Neural progenitor cell (in vitro differentiated cells): Measurements from ENCODE around the gene MUC6. TPM values are rescaled to one million over a fixed set of nuclear protein-coding genes. Genes with fewer than 3 reads are reported as not detected.

Experiments
- DNase-seq: peaks from one replicate; pipeline ENCODE4 v3.0.0-alpha.2; 2016; ENCODE audit warnings: low spot score
- H2AFZ ChIP-seq: fragments of 200-600 bp; sonication (generic); replicated peaks from 2 replicates; pipeline ENCODE4 v1.6.1; 2016; ENCODE audit warnings: antibody characterized with exemption
- H3F3A ChIP-seq: fragments of 200-600 bp; sonication (generic); 2 replicates; pipeline ENCODE4 v1.6.1; 2016; ENCODE audit warnings: antibody characterized with exemption, low read depth
- H3K27ac ChIP-seq: fragments of 200-600 bp; sonication (generic); 2 replicates; pipeline ENCODE4 v1.5.1; 2016; ENCODE audit warnings: mild to moderate bottlenecking
- H3K27me3 ChIP-seq: fragments of 200-600 bp; sonication (generic); 2 replicates; pipeline ENCODE4 v1.6.1; 2016; ENCODE audit warnings: mild to moderate bottlenecking, moderate library complexity
- H3K36me3 ChIP-seq: fragments of 200-600 bp; sonication (generic); 2 replicates; pipeline ENCODE4 v1.5.1; 2016
- H3K4me1 ChIP-seq: fragments of 200-600 bp; sonication (generic); 2 replicates; pipeline ENCODE4 v1.6.1; 2016; ENCODE audit warnings: mixed run types
- H3K4me2 ChIP-seq: fragments of 200-600 bp; sonication (generic); 2 replicates; pipeline ENCODE4 v1.6.1; 2016
- H3K4me3 ChIP-seq: fragments of 200-600 bp; sonication (generic); 2 replicates; pipeline ENCODE4 v1.5.1; 2016
- H3K79me2 ChIP-seq: fragments of 200-600 bp; sonication (generic); 2 replicates; pipeline ENCODE4 v1.6.1; 2016; ENCODE audit warnings: low read depth
- H3K9ac ChIP-seq: fragments of 200-600 bp; sonication (generic); 2 replicates; pipeline ENCODE4 v1.6.1; 2016
- H3K9me3 ChIP-seq: fragments of 200-600 bp; sonication (generic); 2 replicates; pipeline ENCODE4 v1.5.1; 2016; ENCODE audit warnings: low read depth
- H4K20me1 ChIP-seq: fragments of 200-600 bp; sonication (generic); 2 replicates; pipeline ENCODE4 v1.6.1; 2016; ENCODE audit warnings: low read depth
- H3K27ac Mint-ChIP-seq: 3 replicates; pipeline ENCODE4 v1.8.0; 2021; ENCODE audit warnings: mixed read lengths
- H3K27me3 Mint-ChIP-seq: 2 replicates; pipeline ENCODE4 v1.8.0; 2022; ENCODE audit warnings: low read depth, mild to moderate bottlenecking, inconsistent platforms, moderate library complexity, mixed read lengths; ENCODE audit not compliant: insufficient read depth
- H3K36me3 Mint-ChIP-seq: 3 replicates; pipeline ENCODE4 v1.8.0; 2021; ENCODE audit warnings: mixed read lengths
- H3K4me1 Mint-ChIP-seq: 3 replicates; pipeline ENCODE4 v1.8.0; 2021; ENCODE audit warnings: mixed read lengths
- H3K4me3 Mint-ChIP-seq: 3 replicates; pipeline ENCODE4 v1.8.0; 2021; ENCODE audit warnings: mild to moderate bottlenecking, moderate library complexity, mixed read lengths
- H3K9me3 Mint-ChIP-seq: 3 replicates; pipeline ENCODE4 v1.8.0; 2020; ENCODE audit warnings: mixed read lengths
- EZH2 ChIP-seq: fragments of 200-600 bp; sonication (generic); IDR thresholded peaks from 2 replicates; pipeline ENCODE4 v1.6.1; 2017; ENCODE audit warnings: antibody characterized with exemption, mild to moderate bottlenecking, moderate library complexity
- EZH2phosphoT487 ChIP-seq: fragments of 200-600 bp; sonication (generic); IDR thresholded peaks from 2 replicates; pipeline ENCODE4 v1.6.1; 2017; ENCODE audit warnings: antibody characterized with exemption
- total RNA-seq: library from RNA; depleted of rRNA; stranded (reverse); fragments of >200 nt; gene quantifications from 2 replicates; pipeline ENCODE4 v1.2.3, GENCODE V29; 2015; ENCODE audit warnings: low replicate concordance
- TF ChIP-seq, protein P1 (sequence below): fragments of 200-600 bp; sonication (generic); IDR thresholded peaks from 2 replicates; pipeline ENCODE4 v1.5.1; 2017; ENCODE audit warnings: antibody characterized with exemption, mild to moderate bottlenecking

The MUC6 gene
- total RNA-seq, 1 donor from 2014 or later, result not detected

DNA sequence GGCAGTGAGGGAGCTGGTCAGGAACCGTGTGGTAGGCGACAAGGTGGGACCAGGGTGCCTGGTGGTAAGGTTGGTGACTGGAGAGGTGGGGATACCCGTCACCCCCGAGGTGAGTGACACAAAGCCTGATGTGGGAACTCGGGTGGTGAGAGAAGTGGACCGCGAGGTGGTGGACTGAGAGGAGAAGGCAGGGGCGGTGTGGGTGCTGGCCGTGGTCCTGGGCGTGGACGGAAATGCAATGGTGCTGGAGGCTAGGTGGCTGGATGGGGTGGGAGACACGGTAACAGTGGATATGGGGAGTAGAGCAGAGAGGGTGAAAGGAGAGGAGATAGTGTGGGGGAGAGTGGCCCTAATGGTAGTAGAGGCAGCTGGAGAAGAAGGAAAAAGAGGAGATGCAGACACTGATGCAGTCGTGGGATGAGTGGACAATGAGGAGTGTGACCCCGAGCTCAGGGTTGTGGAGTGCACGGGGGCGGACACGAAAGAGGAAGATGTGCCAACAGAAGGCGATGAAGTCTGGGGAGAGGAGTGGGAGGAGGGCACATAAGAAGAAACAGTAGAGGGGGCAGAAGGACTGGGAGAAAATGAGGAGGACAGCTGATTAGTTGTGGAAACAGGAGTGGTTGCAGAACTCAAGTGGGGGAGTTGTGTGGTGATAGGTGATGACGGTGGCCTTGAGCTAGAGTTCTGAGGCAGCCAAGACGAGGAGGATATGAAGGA lies 20.5 kb downstream of the MUC6 start:
- Histone ChIP-seq H4K20me1 (no peaks in the 10 kb centered on the region), H3K27ac (no peak overlapping the region), H2AFZ (no peak overlapping the region), H3K4me2 (no peak overlapping the region), H3K9ac (no peak overlapping the region), H3K4me3 (no peak overlapping the region), H3K9me3 (no peaks in the 10 kb centered on the region), H3K36me3 (no peaks in the 10 kb centered on the region), H3K4me1 (no peaks in the 10 kb centered on the region), H3K27me3 (no peaks in the 10 kb centered on the region), H3K79me2 (no peaks in the 10 kb centered on the region), H3F3A (no peaks in the 10 kb centered on the region)
- Mint-ChIP-seq H3K9me3 (peaks cover 16% of the 10 kb centered on the region), H3K36me3 (peaks cover 19% of the 10 kb centered on the region), H3K27me3 (peaks cover 6% of the 10 kb centered on the region), H3K4me1 (peaks cover 3% of the 10 kb centered on the region), H3K4me3 (no peak overlapping the region), H3K27ac (no peak overlapping the region)
- TF ChIP-seq, protein P1, sequence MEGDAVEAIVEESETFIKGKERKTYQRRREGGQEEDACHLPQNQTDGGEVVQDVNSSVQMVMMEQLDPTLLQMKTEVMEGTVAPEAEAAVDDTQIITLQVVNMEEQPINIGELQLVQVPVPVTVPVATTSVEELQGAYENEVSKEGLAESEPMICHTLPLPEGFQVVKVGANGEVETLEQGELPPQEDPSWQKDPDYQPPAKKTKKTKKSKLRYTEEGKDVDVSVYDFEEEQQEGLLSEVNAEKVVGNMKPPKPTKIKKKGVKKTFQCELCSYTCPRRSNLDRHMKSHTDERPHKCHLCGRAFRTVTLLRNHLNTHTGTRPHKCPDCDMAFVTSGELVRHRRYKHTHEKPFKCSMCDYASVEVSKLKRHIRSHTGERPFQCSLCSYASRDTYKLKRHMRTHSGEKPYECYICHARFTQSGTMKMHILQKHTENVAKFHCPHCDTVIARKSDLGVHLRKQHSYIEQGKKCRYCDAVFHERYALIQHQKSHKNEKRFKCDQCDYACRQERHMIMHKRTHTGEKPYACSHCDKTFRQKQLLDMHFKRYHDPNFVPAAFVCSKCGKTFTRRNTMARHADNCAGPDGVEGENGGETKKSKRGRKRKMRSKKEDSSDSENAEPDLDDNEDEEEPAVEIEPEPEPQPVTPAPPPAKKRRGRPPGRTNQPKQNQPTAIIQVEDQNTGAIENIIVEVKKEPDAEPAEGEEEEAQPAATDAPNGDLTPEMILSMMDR, result no peak
- TF ChIP-seq EZH2phosphoT487 (no peak), EZH2 (no peak)
- DNase-seq, result no peak

DNA sequence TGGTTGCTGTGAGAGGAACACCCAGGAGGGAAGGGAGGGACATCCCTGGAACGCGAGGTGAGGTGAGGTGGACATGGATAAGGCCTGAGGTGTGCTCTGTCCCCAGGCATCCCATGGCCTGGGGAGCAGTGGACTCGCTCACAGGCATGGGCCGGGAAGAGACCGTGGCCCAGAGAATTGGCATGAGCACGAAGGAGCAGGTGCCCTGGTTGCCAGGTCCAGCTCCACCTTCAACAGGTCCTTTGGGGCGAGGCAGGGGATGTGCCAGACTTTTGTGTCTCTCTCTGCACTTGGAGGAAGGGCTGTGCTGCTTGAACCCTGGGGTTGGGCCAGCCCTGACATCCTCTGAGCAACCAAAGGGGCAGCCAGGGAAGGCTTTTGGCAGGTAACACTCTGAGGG lies 21.5 kb downstream of the MUC6 start:
- Mint-ChIP-seq H3K27me3 (peaks cover 6% of the 10 kb centered on the region), H3K27ac (no peak overlapping the region), H3K4me1 (peaks cover 3% of the 10 kb centered on the region), H3K4me3 (no peak overlapping the region), H3K36me3 (peaks cover 25% of the 10 kb centered on the region), H3K9me3 (peaks cover 16% of the 10 kb centered on the region)
- Histone ChIP-seq H3K36me3 (no peaks in the 10 kb centered on the region), H3K9ac (no peak overlapping the region), H3K4me3 (no peak overlapping the region), H3K27me3 (no peaks in the 10 kb centered on the region), H3K79me2 (no peaks in the 10 kb centered on the region), H3K4me2 (no peak overlapping the region), H3K27ac (no peak overlapping the region), H3F3A (no peaks in the 10 kb centered on the region), H3K9me3 (no peaks in the 10 kb centered on the region), H3K4me1 (no peaks in the 10 kb centered on the region), H4K20me1 (no peaks in the 10 kb centered on the region), H2AFZ (no peak overlapping the region)
- no peak for DNase-seq
- TF ChIP-seq EZH2phosphoT487 (no peak), EZH2 (no peak)
- TF ChIP-seq, protein P1, result no peak

DNA sequence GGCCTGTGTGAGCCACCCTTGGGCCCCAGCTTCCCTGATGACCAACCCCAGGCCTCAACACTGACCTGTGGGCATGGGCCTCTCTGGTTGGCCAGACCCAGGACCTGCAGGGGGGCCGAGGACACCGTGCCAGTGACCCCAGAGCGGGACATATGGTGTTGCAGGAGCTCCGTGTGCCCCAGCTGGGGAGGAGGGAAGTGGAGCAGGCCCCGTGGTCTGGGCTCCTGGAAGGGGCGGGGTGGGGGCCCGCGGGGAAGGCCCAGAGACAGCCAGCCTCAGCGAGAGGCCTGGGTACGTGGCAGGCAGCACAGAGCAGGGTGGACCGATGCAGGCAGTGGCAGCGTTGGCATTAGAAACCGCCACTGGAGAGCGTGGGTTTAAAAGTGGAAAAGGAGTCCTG lies 22.2 kb downstream of the MUC6 start:
- Mint-ChIP-seq H3K27ac (no peak overlapping the region), H3K27me3 (peaks cover 6% of the 10 kb centered on the region), H3K4me1 (peaks cover 3% of the 10 kb centered on the region), H3K36me3 (peaks cover 29% of the 10 kb centered on the region), H3K4me3 (no peak overlapping the region), H3K9me3 (peaks cover 16% of the 10 kb centered on the region)
- H3F3A ChIP-seq, result no peaks in the 10 kb centered on the region
- TF ChIP-seq EZH2 (no peak), EZH2phosphoT487 (no peak)
- TF ChIP-seq, protein P1, result no peak
- H3K79me2 ChIP-seq, result no peaks in the 10 kb centered on the region
- H3K4me2 ChIP-seq, result no peak overlapping the region
- H3K27ac ChIP-seq, result no peak overlapping the region
- H2AFZ ChIP-seq, result no peak overlapping the region
- no peaks in the 10 kb centered on the region for H3K4me1 ChIP-seq
- H3K27me3 ChIP-seq, result no peaks in the 10 kb centered on the region
- DNase-seq, result no peak
- no peaks in the 10 kb centered on the region for H4K20me1 ChIP-seq
- H3K9me3 ChIP-seq, result no peaks in the 10 kb centered on the region
- no peak overlapping the region for H3K9ac ChIP-seq
- H3K36me3 ChIP-seq, result no peaks in the 10 kb centered on the region
- H3K4me3 ChIP-seq, result no peak overlapping the region
